ENCODE measurements around the gene ARHGAP30. TPM values are rescaled to one million over a fixed set of nuclear protein-coding genes. Genes with fewer than 3 reads are reported as not detected.
"Not testable (repeated sequence)": the region's sequence is repeated elsewhere in the genome, so short reads cannot be mapped to it uniquely, and the experiment has no call there.

Gene ARHGAP30
- total and polyA plus RNA-seq, 2 donors (not counting 1 experiment from before 2014, with no cell fraction given) = not detected

GRCh38 chr1:161018631-161018930 lies 51.1 kb downstream of the ARHGAP30 start:
- TF ChIP-seq, protein P1, sequence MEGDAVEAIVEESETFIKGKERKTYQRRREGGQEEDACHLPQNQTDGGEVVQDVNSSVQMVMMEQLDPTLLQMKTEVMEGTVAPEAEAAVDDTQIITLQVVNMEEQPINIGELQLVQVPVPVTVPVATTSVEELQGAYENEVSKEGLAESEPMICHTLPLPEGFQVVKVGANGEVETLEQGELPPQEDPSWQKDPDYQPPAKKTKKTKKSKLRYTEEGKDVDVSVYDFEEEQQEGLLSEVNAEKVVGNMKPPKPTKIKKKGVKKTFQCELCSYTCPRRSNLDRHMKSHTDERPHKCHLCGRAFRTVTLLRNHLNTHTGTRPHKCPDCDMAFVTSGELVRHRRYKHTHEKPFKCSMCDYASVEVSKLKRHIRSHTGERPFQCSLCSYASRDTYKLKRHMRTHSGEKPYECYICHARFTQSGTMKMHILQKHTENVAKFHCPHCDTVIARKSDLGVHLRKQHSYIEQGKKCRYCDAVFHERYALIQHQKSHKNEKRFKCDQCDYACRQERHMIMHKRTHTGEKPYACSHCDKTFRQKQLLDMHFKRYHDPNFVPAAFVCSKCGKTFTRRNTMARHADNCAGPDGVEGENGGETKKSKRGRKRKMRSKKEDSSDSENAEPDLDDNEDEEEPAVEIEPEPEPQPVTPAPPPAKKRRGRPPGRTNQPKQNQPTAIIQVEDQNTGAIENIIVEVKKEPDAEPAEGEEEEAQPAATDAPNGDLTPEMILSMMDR (conservative IDR thresholded peaks at IDR 0.05 in 1 of 2, IDR thresholded peaks at IDR 0.05 in 1 of 2; ENCODE audit: low read depth in 1 of 2, low read length in 2 of 2) = no peak
- no peak for TF ChIP-seq EZH2 (IDR thresholded peaks at IDR 0.05; ENCODE audit: low read length, missing control alignments)
- Histone ChIP-seq H3K27ac (ENCODE audit: insufficient read depth, low read length) (no peak overlapping the region), H3K36me3 (ENCODE audit: control insufficient read depth, insufficient read depth, low read length) (no peaks in the 10 kb centered on the region), H3K79me2 (ENCODE audit: control insufficient read depth, insufficient read depth, low read length) (no peaks in the 10 kb centered on the region), H4K20me1 (ENCODE audit: control insufficient read depth, extremely low read depth, insufficient read depth, low read length) (no peaks in the 10 kb centered on the region), H3K27me3 (ENCODE audit: control insufficient read depth, insufficient read depth, low read length) (peaks cover 26% of the 10 kb centered on the region), H3K4me2 (ENCODE audit: extremely low read depth, insufficient read depth, low read length) (no peak overlapping the region), H3K9ac (ENCODE audit: insufficient read depth, low read length) (no peak overlapping the region), H3K4me1 (ENCODE audit: control insufficient read depth, extremely low read depth, insufficient read depth, low read length) (peaks cover 6% of the 10 kb centered on the region), H3K9me3 (ENCODE audit: control insufficient read depth, insufficient read depth, low read depth, low read length) (no peaks in the 10 kb centered on the region), H3K4me3 (replicated peaks in 1 of 4; ENCODE audit: control extremely low read depth in 1 of 4, insufficient read depth in 1 of 4, low read depth in 3 of 4, low read length in 4 of 4) (no peak overlapping the region), H2AFZ (ENCODE audit: low read length) (no peak overlapping the region)
- no peak for DNase-seq (ENCODE audit: low read depth in 2 of 2)

DNA sequence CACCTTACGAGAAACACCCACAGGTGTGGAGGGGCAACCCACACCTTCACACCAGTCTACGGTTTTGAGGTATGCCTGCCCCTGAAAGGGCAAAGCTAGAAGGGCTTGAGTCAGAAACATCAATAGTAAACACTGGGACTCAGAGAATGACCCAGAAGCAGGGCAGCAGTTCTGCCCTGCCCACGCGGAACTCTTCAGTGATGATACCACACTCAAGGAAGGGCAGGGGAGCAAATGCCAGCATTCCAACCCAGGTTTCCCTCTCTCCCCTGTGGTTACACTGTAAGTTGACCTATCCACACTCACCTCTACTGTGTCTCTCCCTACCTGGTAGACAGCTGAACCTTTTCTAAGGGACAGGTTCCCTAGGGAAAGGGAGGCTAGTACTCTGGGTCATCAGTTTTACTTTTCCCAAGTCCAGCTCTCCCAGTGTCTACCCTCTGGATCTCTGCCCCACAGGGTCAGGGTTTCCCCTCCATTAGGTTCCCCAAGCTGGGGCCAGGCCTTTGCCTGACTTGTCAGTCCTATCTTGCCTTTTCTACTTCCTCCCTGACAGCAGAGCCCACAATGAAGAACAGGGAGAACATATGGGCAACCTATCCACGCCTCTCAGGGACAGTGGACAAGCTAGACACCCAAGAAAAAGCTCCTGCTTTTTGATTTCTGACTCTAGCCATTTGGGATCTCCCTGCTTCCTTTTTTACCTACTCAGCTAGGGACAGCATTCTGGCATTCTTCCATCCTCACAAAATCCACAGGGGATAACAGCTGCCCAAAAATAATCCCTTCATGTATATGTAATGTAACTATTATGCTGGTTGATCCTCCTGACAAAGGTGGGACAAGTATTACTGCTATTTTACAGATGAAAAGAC lies 51.7 kb downstream of the ARHGAP30 start:
- H3K27ac ChIP-seq (ENCODE audit: insufficient read depth, low read length) = no peak overlapping the region
- TF ChIP-seq, protein P1 (conservative IDR thresholded peaks at IDR 0.05 in 1 of 2, IDR thresholded peaks at IDR 0.05 in 1 of 2; ENCODE audit: low read depth in 1 of 2, low read length in 2 of 2) = no peak
- no peak for TF ChIP-seq EZH2 (IDR thresholded peaks at IDR 0.05; ENCODE audit: low read length, missing control alignments)
- no peak overlapping the region for H3K4me3 ChIP-seq (replicated peaks in 1 of 4; ENCODE audit: control extremely low read depth in 1 of 4, insufficient read depth in 1 of 4, low read depth in 3 of 4, low read length in 4 of 4)
- peaks cover 26% of the 10 kb centered on the region for H3K27me3 ChIP-seq (ENCODE audit: control insufficient read depth, insufficient read depth, low read length)
- no peaks in the 10 kb centered on the region for H3K36me3 ChIP-seq (ENCODE audit: control insufficient read depth, insufficient read depth, low read length)
- no peak overlapping the region for H2AFZ ChIP-seq (ENCODE audit: low read length)
- H3K79me2 ChIP-seq (ENCODE audit: control insufficient read depth, insufficient read depth, low read length) = no peaks in the 10 kb centered on the region
- no peak overlapping the region for H3K4me2 ChIP-seq (ENCODE audit: extremely low read depth, insufficient read depth, low read length)
- no peak for DNase-seq (ENCODE audit: low read depth in 2 of 2)
- peaks cover 6% of the 10 kb centered on the region for H3K4me1 ChIP-seq (ENCODE audit: control insufficient read depth, extremely low read depth, insufficient read depth, low read length)
- no peaks in the 10 kb centered on the region for H3K9me3 ChIP-seq (ENCODE audit: control insufficient read depth, insufficient read depth, low read depth, low read length)
- no peaks in the 10 kb centered on the region for H4K20me1 ChIP-seq (ENCODE audit: control insufficient read depth, extremely low read depth, insufficient read depth, low read length)
- no peak overlapping the region for H3K9ac ChIP-seq (ENCODE audit: insufficient read depth, low read length)

- not testable (repeated sequence) for H3K4me1 ChIP-seq (ENCODE audit: control insufficient read depth, extremely low read depth, insufficient read depth, low read length); H3K4me2 ChIP-seq (ENCODE audit: extremely low read depth, insufficient read depth, low read length); H3K4me3 ChIP-seq (replicated peaks in 1 of 4; ENCODE audit: control extremely low read depth in 1 of 4, insufficient read depth in 1 of 4, low read depth in 3 of 4, low read length in 4 of 4); H3K36me3 ChIP-seq (ENCODE audit: control insufficient read depth, insufficient read depth, low read length); DNase-seq (ENCODE audit: low read depth in 2 of 2); H3K79me2 ChIP-seq (ENCODE audit: control insufficient read depth, insufficient read depth, low read length); H4K20me1 ChIP-seq (ENCODE audit: control insufficient read depth, extremely low read depth, insufficient read depth, low read length); H3K27ac ChIP-seq (ENCODE audit: insufficient read depth, low read length); H3K9ac ChIP-seq (ENCODE audit: insufficient read depth, low read length); H2AFZ ChIP-seq (ENCODE audit: low read length); H3K9me3 ChIP-seq (ENCODE audit: control insufficient read depth, insufficient read depth, low read depth, low read length)
- H3K27me3 ChIP-seq (ENCODE audit: control insufficient read depth, insufficient read depth, low read length) = peaks cover 26% of the 10 kb centered on the region
These were observed 52.5 kb downstream of the ARHGAP30 start for GRCh38 chr1:161017181-161017580.

DNA sequence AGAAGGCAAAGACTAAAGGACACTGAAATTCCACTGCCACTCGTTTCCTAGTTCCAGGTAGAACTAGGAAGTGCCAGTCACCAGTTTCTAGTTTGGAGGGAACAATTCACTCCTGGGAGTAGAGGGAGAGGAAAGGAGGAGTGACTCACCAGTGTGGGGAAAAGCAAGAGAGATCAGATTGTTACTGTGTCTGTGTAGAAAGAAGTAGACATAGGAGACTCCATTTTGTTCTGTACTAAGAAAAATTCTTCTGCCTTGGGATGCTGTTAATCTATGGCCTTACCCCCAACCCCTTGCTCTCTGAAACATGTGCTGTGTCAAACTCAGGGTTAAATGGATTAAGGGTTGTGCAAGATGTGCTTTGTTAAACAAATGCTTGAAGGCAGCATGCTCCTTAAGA lies 53.0 kb downstream of the ARHGAP30 start:
- H2AFZ ChIP-seq (ENCODE audit: low read length); H3K9me3 ChIP-seq (ENCODE audit: control insufficient read depth, insufficient read depth, low read depth, low read length); H3K9ac ChIP-seq (ENCODE audit: insufficient read depth, low read length); H3K79me2 ChIP-seq (ENCODE audit: control insufficient read depth, insufficient read depth, low read length); H3K36me3 ChIP-seq (ENCODE audit: control insufficient read depth, insufficient read depth, low read length); H3K4me1 ChIP-seq (ENCODE audit: control insufficient read depth, extremely low read depth, insufficient read depth, low read length); H4K20me1 ChIP-seq (ENCODE audit: control insufficient read depth, extremely low read depth, insufficient read depth, low read length); H3K4me3 ChIP-seq (replicated peaks in 1 of 4; ENCODE audit: control extremely low read depth in 1 of 4, insufficient read depth in 1 of 4, low read depth in 3 of 4, low read length in 4 of 4); H3K27ac ChIP-seq (ENCODE audit: insufficient read depth, low read length); H3K4me2 ChIP-seq (ENCODE audit: extremely low read depth, insufficient read depth, low read length); DNase-seq (ENCODE audit: low read depth in 2 of 2): not testable (repeated sequence)
- H3K27me3 ChIP-seq (ENCODE audit: control insufficient read depth, insufficient read depth, low read length) = peaks cover 22% of the 10 kb centered on the region

Data from fibroblast of lung (primary cell).